Measurements from ENCODE around the gene CD37.

Gene CD37

GRCh38 chr19:49380391-49380790 is 45.2 kb downstream of the CD37 start:
- no peak for DNase-seq (ENCODE audit: low spot score)
- TF ChIP-seq CTCF (IDR thresholded peaks at IDR 0.05; ENCODE audit: extremely low read depth, missing control alignments), result no peak

GRCh38 chr19:49382639-49383038 is 47.4 kb downstream of the CD37 start:
- TF ChIP-seq CTCF (IDR thresholded peaks at IDR 0.05; ENCODE audit: extremely low read depth, missing control alignments), result no peak
- DNase-seq (ENCODE audit: low spot score), result no peak

GRCh38 chr19:49383599-49383998 is 48.4 kb downstream of the CD37 start:
- no peak for TF ChIP-seq CTCF (IDR thresholded peaks at IDR 0.05; ENCODE audit: extremely low read depth, missing control alignments)
- no peak for DNase-seq (ENCODE audit: low spot score)

GRCh38 chr19:49387936-49388372 is 52.7 kb downstream of the CD37 start, which contains the start of gene KASH5:
TSS of gene KASH5 (plus strand) at chr19:49388249. CDS start at chr19:49390884, 2,635 bp downstream.
- DNase-seq (ENCODE audit: low spot score), result peak; percentile 84
- no peak for TF ChIP-seq CTCF (IDR thresholded peaks at IDR 0.05; ENCODE audit: extremely low read depth, missing control alignments)

- DNase-seq (ENCODE audit: low spot score), result no peak
- no peak for TF ChIP-seq CTCF (IDR thresholded peaks at IDR 0.05; ENCODE audit: extremely low read depth, missing control alignments)
Measured at GRCh38 chr19:49389406-49389805, 54.2 kb downstream of the CD37 start.

Data from GM20000 (cell line).